Mucosa of descending colon (tissue), 3 donors: ENCODE results near the gene CCDC83. TPM values are rescaled to one million over a fixed set of nuclear protein-coding genes. Genes with fewer than 3 reads are reported as not detected.

Experiments
- ATAC-seq: fragments of 200-7000 bp; cut with Tn5 transposase; one replicate; pipeline ENCODE4 v1.9.1; 2020; ENCODE audit warnings: mild to moderate bottlenecking, moderate library complexity
- DNase-seq, 3 donors: peaks; one replicate each; pipeline ENCODE4 v3.0.0-alpha.2; 2020
- H3K36me3 ChIP-seq: fragments of 200-600 bp; one replicate; pipeline ENCODE4 v1.8.0; 2021; ENCODE audit warnings: low read depth, mild to moderate bottlenecking
- H3K4me1 ChIP-seq: fragments of 200-600 bp; one replicate; pipeline ENCODE4 v1.8.0; 2021; ENCODE audit warnings: low read depth, mild to moderate bottlenecking
- H3K4me3 ChIP-seq: fragments of 200-600 bp; one replicate; pipeline ENCODE4 v1.8.0; 2021; ENCODE audit warnings: mild to moderate bottlenecking
- H3K9me3 ChIP-seq: fragments of 200-600 bp; one replicate; pipeline ENCODE4 v1.8.0; 2021; ENCODE audit warnings: mild to moderate bottlenecking
- CTCF ChIP-seq: fragments of 200-600 bp; IDR thresholded peaks from one replicate; pipeline ENCODE4 v1.8.0; 2022; ENCODE audit warnings: antibody characterized with exemption, mild to moderate bottlenecking
- intact Hi-C, 2 donors: fragments of 100-400 bp; cut with DNase I in 1 of 2; cut with micrococcal nuclease in 1 of 2; formaldehyde crosslinking; loops; one replicate each; pipeline versions ENCODE4 v1.11.0 to v1.11.1; 2022; cut with DNase I, micrococcal nuclease
- total RNA-seq, 3 donors: library from RNA; stranded (reverse); fragmentation: NEBNext Ultra II Directional in 2 of 3; extraction: Animal tissue kit (Norgen Biotek cat#: 25700) in 2 of 3; gene quantifications; one replicate each; pipeline versions ENCODE4 v1.2.1 to v1.2.4, GENCODE V29; 2021 to 2023
- donor health status: DM: no; HTN: no; CAD: no; lungs with moderate emphysema.
- donor health status: DM: no; HTN: no; CAD: no.
- donor health status: DM: no; HTN: yes; CAD: no.

The CCDC83 gene
- total RNA-seq, 3 donors from 2014 or later: not detected

GRCh38 chr11:85935751-85936150 lies 80.6 kb downstream of the CCDC83 start:
- Histone ChIP-seq H3K4me1 (no peaks in the 10 kb centered on the region), H3K36me3 (no peaks in the 10 kb centered on the region), H3K4me3 (no peak overlapping the region), H3K9me3 (no peaks in the 10 kb centered on the region)
- no peak for TF ChIP-seq CTCF
- intact Hi-C loops: no loop called here
- no peak for ATAC-seq
- no peak for DNase-seq

DNA sequence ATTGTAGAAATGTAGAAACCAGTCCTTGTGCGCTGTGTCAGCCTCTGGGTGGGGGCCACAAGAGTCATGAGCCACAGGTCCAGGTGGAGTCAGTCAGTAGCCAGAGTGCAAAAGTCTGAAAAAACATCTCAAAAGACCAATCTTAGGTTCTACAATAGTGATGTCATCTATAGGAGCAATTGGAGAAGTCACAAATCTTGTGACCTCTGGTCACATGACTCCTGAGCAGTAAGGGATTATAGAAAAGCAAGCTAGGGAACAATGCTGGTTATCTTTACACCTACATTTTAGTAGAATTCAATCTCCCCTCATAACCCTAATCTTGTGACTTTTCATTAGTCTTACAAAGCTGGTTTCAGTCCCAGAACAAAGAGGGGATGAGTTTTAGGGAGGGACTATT lies 82.7 kb downstream of the CCDC83 start:
- Histone ChIP-seq H3K36me3 (no peaks in the 10 kb centered on the region), H3K4me1 (no peaks in the 10 kb centered on the region), H3K9me3 (no peaks in the 10 kb centered on the region), H3K4me3 (no peak overlapping the region)
- intact Hi-C loops: no loop called here
- DNase-seq (no peak), ATAC-seq (no peak)
- TF ChIP-seq CTCF: no peak

DNA sequence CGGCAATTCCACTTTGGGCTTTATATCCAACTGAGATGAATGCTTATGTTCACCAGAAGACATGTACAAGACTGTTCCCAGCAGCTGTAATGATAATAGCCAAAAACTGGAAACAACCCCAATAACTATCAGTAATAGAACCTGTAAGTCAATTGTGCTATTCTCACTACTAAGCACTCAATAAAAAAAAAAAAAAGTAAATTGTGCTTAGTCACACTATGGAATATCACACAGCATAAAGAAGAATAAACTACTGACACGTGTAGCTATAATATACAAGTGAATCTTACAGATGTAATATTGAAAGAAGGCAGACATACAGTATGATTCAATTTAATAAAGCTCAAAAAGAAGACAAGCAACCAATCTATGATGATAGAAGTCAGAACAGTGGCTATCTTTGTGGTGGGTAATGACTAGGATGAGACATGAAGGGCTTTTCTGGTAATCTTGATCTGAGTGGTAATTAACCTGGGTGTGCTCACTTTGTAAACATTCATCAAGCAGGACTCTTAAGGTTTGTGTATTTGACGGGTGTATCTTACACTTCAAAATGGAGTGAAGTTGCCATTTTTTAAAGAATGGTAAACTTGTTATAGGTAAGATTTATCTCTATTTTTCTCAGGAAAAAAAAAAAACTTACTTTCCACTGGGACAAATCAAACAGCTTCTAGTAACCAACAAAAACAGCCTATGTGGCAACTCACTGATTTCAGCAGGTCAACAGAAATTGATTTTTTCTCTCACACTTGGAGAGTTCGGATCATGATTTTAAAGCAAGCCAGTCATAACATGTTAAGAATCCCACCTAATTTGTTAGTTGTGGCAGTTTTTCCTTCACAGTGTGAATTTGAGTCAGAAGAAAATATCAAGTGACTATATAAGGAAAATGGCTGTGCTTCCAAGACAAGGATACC lies 84.2 kb downstream of the CCDC83 start:
- Histone ChIP-seq H3K4me3 (no peak overlapping the region), H3K36me3 (no peaks in the 10 kb centered on the region), H3K9me3 (no peaks in the 10 kb centered on the region), H3K4me1 (no peaks in the 10 kb centered on the region)
- DNase-seq (no peak), ATAC-seq (peak; percentile 71)
- intact Hi-C loops: loop anchor here in 1 of 2 donors (5.0 to 10.0 kb wide), 2 partner anchors 275 to 353 kb away; no protein-coding TSS in a partner anchor
- TF ChIP-seq CTCF: no peak

DNA sequence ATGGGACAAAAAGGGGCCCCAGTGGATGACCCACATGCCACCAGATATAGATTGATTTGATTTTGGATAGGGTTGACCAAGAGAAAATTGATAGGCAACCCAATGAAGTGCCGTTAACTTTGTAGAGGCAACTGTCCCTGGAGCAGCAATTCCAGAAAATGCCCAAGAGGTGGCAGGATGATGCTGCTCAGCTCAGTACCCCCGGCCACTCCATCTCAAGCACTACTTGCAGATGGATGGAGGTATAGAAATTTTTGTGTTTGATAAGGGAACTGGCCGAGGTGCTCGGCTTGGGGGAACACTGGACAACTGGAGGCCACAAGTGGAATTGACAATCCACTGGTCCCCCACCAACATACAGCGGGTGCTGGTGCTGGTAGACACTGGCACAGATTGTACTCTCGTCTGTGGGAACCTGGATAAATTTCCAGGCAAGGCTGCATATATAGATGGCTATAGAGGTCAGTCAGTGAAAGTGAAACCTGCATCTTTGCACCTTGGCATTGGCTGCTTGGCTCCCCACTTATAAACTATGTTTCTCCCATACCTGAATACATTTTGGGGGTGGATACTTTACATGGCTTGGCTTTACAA lies 86.3 kb downstream of the CCDC83 start:
- DNase-seq (peak in 1 of 3 donors; percentile 49), ATAC-seq (peak; percentile 56)
- intact Hi-C loops: loop anchor here in 1 of 2 donors (5.0 to 10.0 kb wide), 2 partner anchors 273 to 351 kb away; no protein-coding TSS in a partner anchor
- H3K9me3 ChIP-seq: no peaks in the 10 kb centered on the region
- H3K36me3 ChIP-seq: no peaks in the 10 kb centered on the region
- no peaks in the 10 kb centered on the region for H3K4me1 ChIP-seq
- no peak for TF ChIP-seq CTCF
- no peak overlapping the region for H3K4me3 ChIP-seq

GRCh38 chr11:85945296-85945695 lies 90.1 kb downstream of the CCDC83 start:
- TF ChIP-seq CTCF: no peak
- no peaks in the 10 kb centered on the region for H3K4me1 ChIP-seq
- intact Hi-C loops: loop anchor here in 1 of 2 donors (10.0 kb wide), 1 partner anchor 270 kb away; no protein-coding TSS in a partner anchor
- no peak for DNase-seq
- no peaks in the 10 kb centered on the region for H3K9me3 ChIP-seq
- ATAC-seq: no peak
- H3K36me3 ChIP-seq: no peaks in the 10 kb centered on the region
- no peak overlapping the region for H3K4me3 ChIP-seq
